GM12878 (cell line): Measurements from ENCODE around the gene ECSIT. TPM values are rescaled to one million over a fixed set of nuclear protein-coding genes. Genes with fewer than 3 reads are reported as not detected.
"Not testable (repeated sequence)": the region's sequence is repeated elsewhere in the genome, so short reads cannot be mapped to it uniquely, and the experiment has no call there.

Experiments
- ATAC-seq: fragments of 200-7000 bp; cut with Tn5 transposase; 3 replicates; pipeline ENCODE4 v1.9.1; 2020; ENCODE audit warnings: mild to moderate bottlenecking, moderate library complexity
- BruUV-seq: library from RNA; stranded (reverse); fragments of 400-500 nt; replicated peaks from 2 replicates; lab custom pipeline; 2021; lab: Mats Ljungman, UMichigan
- CTCF ChIA-PET: fragments of 300-600 bp; sonication (Branson Sonifier 250); formaldehyde crosslinking; extraction: SDS; loops from one replicate; lab custom pipeline; 2021; ENCODE audit warnings: inconsistent platforms; lab: Yijun Ruan, JAX
- POLR2A ChIA-PET: fragments of 350-600 bp; formaldehyde crosslinking; extraction: SDS; loops from one replicate; lab custom pipeline; 2021; ENCODE audit warnings: inconsistent platforms; lab: Charles Lee
- RAD21 ChIA-PET: fragments of 300-600 bp; sonication (Branson Sonifier 250); formaldehyde crosslinking; loops from one replicate; lab custom pipeline; 2023; ENCODE audit warnings: antibody characterized with exemption; ENCODE audit not compliant: unreplicated experiment; lab: Charles Lee
- SMC1A ChIA-PET: fragments of 300-600 bp; sonication (Branson Sonifier 250); formaldehyde crosslinking; loops from one replicate; lab custom pipeline; 2023; ENCODE audit not compliant: unreplicated experiment, uncharacterized antibody; lab: Charles Lee
- DNase-seq: peaks from one replicate; pipeline ENCODE4 v3.0.0-alpha.2; 2011; ENCODE audit warnings: low read depth, low spot score
- FAIRE-seq: peaks from 3 replicates; lab custom pipeline; 2011; peaks lifted over from hg19 to GRCh38; lab: Jason Lieb, UNC
- H2AFZ ChIP-seq: 2 replicates; pipeline ENCODE4 v1.6.0; 2011; ENCODE audit warnings: low read depth, low read length, control low read depth; ENCODE audit not compliant: control insufficient read depth
- H3K27ac ChIP-seq: 2 replicates; pipeline ENCODE4 v1.5.1; 2011; ENCODE audit warnings: control low read depth; ENCODE audit not compliant: control insufficient read depth, insufficient read depth
- H3K27me3 ChIP-seq, 2 experiments: replicated peaks in 1 of 2; 2 replicates each; pipeline versions ENCODE4 v1.6.0 to v1.6.1; 2011; ENCODE audit warnings: low read length in 1 of 2; ENCODE audit not compliant: control insufficient read depth in 2 of 2, insufficient read depth in 2 of 2
- H3K36me3 ChIP-seq, 2 experiments: 2 replicates each; pipeline ENCODE4 v1.5.1; 2011; ENCODE audit warnings: low read length in 1 of 2; ENCODE audit not compliant: control insufficient read depth in 2 of 2, insufficient read depth in 2 of 2
- H3K4me1 ChIP-seq: 2 replicates; pipeline ENCODE4 v1.6.1; 2011; ENCODE audit warnings: mild to moderate bottlenecking, low read length, moderate library complexity, mixed read lengths; ENCODE audit not compliant: control insufficient read depth, insufficient read depth
- H3K4me2 ChIP-seq: 2 replicates; pipeline ENCODE4 v1.6.0; 2011; ENCODE audit warnings: control low read depth; ENCODE audit not compliant: control insufficient read depth, insufficient read depth
- H3K4me3 ChIP-seq: fragments of 200-600 bp; sonication (generic); 2 replicates; pipeline ENCODE4 v1.5.1; 2016
- H3K79me2 ChIP-seq: 2 replicates; pipeline ENCODE4 v1.6.0; 2011; ENCODE audit warnings: low read length; ENCODE audit not compliant: control insufficient read depth, insufficient read depth
- H3K9ac ChIP-seq: 2 replicates; pipeline ENCODE4 v1.8.0; 2011; ENCODE audit warnings: low read length, control low read depth, mixed read lengths; ENCODE audit not compliant: control insufficient read depth, insufficient read depth
- H3K9me3 ChIP-seq: replicated peaks from 3 replicates; pipeline ENCODE4 v1.5.1; 2011; ENCODE audit warnings: mild to moderate bottlenecking, low read length; ENCODE audit not compliant: control insufficient read depth, insufficient read depth
- H4K20me1 ChIP-seq: 2 replicates; pipeline ENCODE4 v1.6.0; 2011; ENCODE audit not compliant: control insufficient read depth, insufficient read depth
- BCL11A ChIP-seq: IDR thresholded peaks from 2 replicates; pipeline ENCODE4 v1.6.1; 2011; ENCODE audit warnings: low read depth, low read length
- BRCA1 ChIP-seq: IDR thresholded peaks from 2 replicates; pipeline ENCODE4 v1.6.1; 2011; ENCODE audit warnings: low read depth, low read length, improper control_type of control experiment
- CREB1 ChIP-seq: IDR thresholded peaks from 2 replicates; pipeline ENCODE4 v1.6.1; 2012; ENCODE audit warnings: low read depth, mild to moderate bottlenecking, inconsistent platforms
- ETV6 ChIP-seq, 2 experiments: fragments of 450-650 bp in 1 of 2; IDR thresholded peaks in 1 of 2; conservative IDR thresholded peaks in 1 of 2; 2 replicates each; pipeline ENCODE4 v1.6.1; 2014; ENCODE audit warnings: antibody characterized with exemption in 1 of 2, borderline replicate concordance in 1 of 2, low read depth in 1 of 2, mild to moderate bottlenecking in 1 of 2, moderate library complexity in 1 of 2
- GATAD2B ChIP-seq: fragments of 450-650 bp; conservative IDR thresholded peaks from 2 replicates; pipeline ENCODE4 v1.6.1; 2017; ENCODE audit warnings: low read depth, mild to moderate bottlenecking, moderate library complexity
- IKZF2 ChIP-seq, 2 experiments: fragments of 450-650 bp; IDR thresholded peaks; 2 replicates each; pipeline ENCODE4 v1.6.1; 2017; ENCODE audit warnings: mild to moderate bottlenecking in 2 of 2, moderate library complexity in 2 of 2
- JUND ChIP-seq: IDR thresholded peaks from 2 replicates; pipeline ENCODE4 v1.6.1; 2012; ENCODE audit warnings: low read depth, mild to moderate bottlenecking, low read length, improper control_type of control experiment, moderate library complexity
- MEF2B ChIP-seq: fragments of 450-650 bp; IDR thresholded peaks from 2 replicates; pipeline ENCODE4 v1.6.1; 2018; ENCODE audit warnings: mild to moderate bottlenecking, moderate library complexity; ENCODE audit not compliant: partially characterized antibody, poor library complexity, severe bottlenecking
- NFYB ChIP-seq: IDR thresholded peaks from 2 replicates; pipeline ENCODE4 v1.6.1; 2011; ENCODE audit warnings: low read depth, mild to moderate bottlenecking, low read length, improper control_type of control experiment, moderate library complexity; ENCODE audit not compliant: insufficient read depth
- NRF1 ChIP-seq: conservative IDR thresholded peaks from 2 replicates; pipeline ENCODE4 v1.6.1; 2011; ENCODE audit warnings: mild to moderate bottlenecking, low read depth, low read length, improper control_type of control experiment
- PAX8 ChIP-seq: fragments of 450-650 bp; IDR thresholded peaks from 2 replicates; pipeline ENCODE4 v1.6.1; 2017; ENCODE audit warnings: mild to moderate bottlenecking, moderate library complexity
- SMARCA5 ChIP-seq: fragments of 450-650 bp; IDR thresholded peaks from 2 replicates; pipeline ENCODE4 v1.6.1; 2017; ENCODE audit warnings: mild to moderate bottlenecking
- ZSCAN29 ChIP-seq: fragments of 450-650 bp; IDR thresholded peaks from 2 replicates; pipeline ENCODE4 v1.6.1; 2017; ENCODE audit warnings: mild to moderate bottlenecking, moderate library complexity
- WGBS: methylation state at CpG from one replicate; pipeline ENCODE4 v1.1.6; 2016; ENCODE audit warnings: low lambda C conversion rate; ENCODE audit not compliant: insufficient replicate concordance, insufficient coverage; ENCODE audit errors: missing lambda C conversion rate; 5-methylcytosine and 5-hydroxymethylcytosine counted together
- in situ Hi-C: fragments of 300-500 bp; cut with MboI; formaldehyde crosslinking; loops from 9 replicates; pipeline ENCODE4 v1.14.3; 2018; ENCODE audit warnings: mixed read lengths
- intact Hi-C: fragments of 100-400 bp; cut with micrococcal nuclease; formaldehyde crosslinking; loops from one replicate; pipeline ENCODE4 v1.14.2; 2022; ENCODE audit not compliant: unreplicated experiment
- polyA plus RNA-seq, 11 experiments: library from polyadenylated mRNA; depleted of rRNA in 4 of 11; unstranded in 6 of 11; stranded (reverse) in 5 of 11; fragments of >200 nt; fragmentation: Nextera tagmentation in 4 of 11; fragmentation: Illumina TruSeq in 1 of 11; extraction: Ambion mirVana in 4 of 11; extraction: Trizol in 1 of 11; gene quantifications; 1 replicate in 1 of 11; 2 replicates in 10 of 11; pipeline versions ENCODE4 v1.2.1 to v1.2.3, GENCODE V29; 2011 to 2016; ENCODE audit warnings: inconsistent platforms in 2 of 11, missing spikeins in 2 of 11, low read depth in 1 of 11
- total RNA-seq, 4 experiments: library from RNA; depleted of rRNA in 3 of 4; stranded (reverse); fragments of >200 nt in 3 of 4; fragmentation: Illumina TruSeq in 1 of 4; extraction: Trizol in 1 of 4; gene quantifications; 2 replicates each; pipeline versions ENCODE4 v1.2.1 to v1.2.3, GENCODE V29; 2013 to 2021
- TF ChIP-seq, protein P1 (sequence below): IDR thresholded peaks from 2 replicates; pipeline ENCODE4 v1.6.1; 2011; ENCODE audit warnings: borderline replicate concordance, low read depth, mild to moderate bottlenecking, moderate library complexity, mixed read lengths, low read length; ENCODE audit not compliant: insufficient read depth; ENCODE audit errors: extremely low read length

The ECSIT gene
- total and polyA plus RNA-seq, 10 of the 15 experiments (the other 5 are each of a cell fraction or from before 2014, with no cell fraction given) = 1.0 to 59.6 (median 41.3) TPM

GRCh38 chr19:11458912-11459311, 70.0 kb downstream of the ECSIT start:
- H3K79me2 ChIP-seq, DNase-seq, H3K27ac ChIP-seq, H3K9ac ChIP-seq, H3K4me3 ChIP-seq, ATAC-seq, H3K27me3 ChIP-seq, H2AFZ ChIP-seq, in situ Hi-C loops, H3K4me2 ChIP-seq, intact Hi-C loops, H3K9me3 ChIP-seq, SMC1A ChIA-PET, H3K36me3 ChIP-seq, H3K4me1 ChIP-seq, H4K20me1 ChIP-seq, BruUV-seq, FAIRE-seq: not testable (repeated sequence)
- ChIA-PET POLR2A (interaction anchor here (0.6 to 0.7 kb wide), 4 partner anchors 10 to 77 kb away, joined by 3 to 5 read pairs (median 5); no protein-coding TSS in a partner anchor), CTCF (interaction anchor here (1.2 to 1.4 kb wide), 2 partner anchors 23 to 78 kb away, joined by 4 to 5 read pairs; no protein-coding TSS in a partner anchor), RAD21 (interaction anchor here (0.6 kb wide), 1 partner anchor 23 kb away, joined by 3 read pairs; no protein-coding TSS in a partner anchor)
- WGBS = 58% methylated on average over 10 of the region's 11 CpGs

DNA sequence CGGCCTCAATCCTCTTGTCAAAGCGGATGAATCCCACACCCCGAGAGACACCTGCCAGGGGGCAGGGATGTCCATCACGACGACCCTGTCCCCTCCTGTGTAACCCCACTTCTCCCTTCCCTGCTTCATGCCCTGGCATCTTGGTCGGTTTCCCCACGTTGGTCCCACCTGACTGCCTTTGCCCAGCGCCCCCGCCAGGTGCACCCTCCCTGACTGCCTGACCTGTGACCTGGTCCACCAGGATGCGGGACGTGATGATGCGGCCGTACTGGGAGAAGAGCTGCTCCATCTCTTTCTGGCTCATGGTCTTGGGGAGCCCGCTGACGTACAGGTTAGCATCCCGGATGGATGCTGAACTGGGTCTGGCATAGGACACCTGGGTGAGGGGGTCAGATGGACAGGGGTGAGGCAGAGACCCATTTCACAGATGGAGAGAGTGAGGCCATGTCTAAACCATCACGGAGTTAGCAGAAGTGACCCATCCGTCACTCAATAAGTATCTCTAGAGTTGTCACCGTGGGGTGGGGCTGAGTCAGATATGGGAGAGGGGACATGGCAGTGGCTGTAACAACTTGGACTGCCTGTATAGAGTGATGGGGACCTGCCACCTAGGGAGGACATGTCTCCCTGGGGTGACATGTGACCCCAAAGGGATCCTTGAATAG, 70.6 kb downstream of the ECSIT start:
- CTCF ChIA-PET = interaction anchor here (1.1 to 1.4 kb wide), 3 partner anchors 24 to 77 kb away, joined by 3 to 5 read pairs (median 4); no protein-coding TSS in a partner anchor
- no peaks in the 10 kb centered on the region for H4K20me1 ChIP-seq
- SMC1A ChIA-PET = no interaction called here
- TF ChIP-seq CREB1 (no peak), ETV6 (conservative IDR thresholded peaks at IDR 0.05 in 1 of 2, IDR thresholded peaks at IDR 0.05 in 1 of 2; ENCODE audit: borderline replicate concordance in 1 of 2, low read depth in 1 of 2) (no peak), BCL11A (no peak), BRCA1 (no peak), MEF2B (no peak), SMARCA5 (no peak), NFYB (no peak), ZSCAN29 (no peak), JUND (no peak), PAX8 (no peak), IKZF2 (IDR thresholded peaks at IDR 0.05) (no peak), NRF1 (no peak), GATAD2B (no peak)
- TF ChIP-seq, protein P1, sequence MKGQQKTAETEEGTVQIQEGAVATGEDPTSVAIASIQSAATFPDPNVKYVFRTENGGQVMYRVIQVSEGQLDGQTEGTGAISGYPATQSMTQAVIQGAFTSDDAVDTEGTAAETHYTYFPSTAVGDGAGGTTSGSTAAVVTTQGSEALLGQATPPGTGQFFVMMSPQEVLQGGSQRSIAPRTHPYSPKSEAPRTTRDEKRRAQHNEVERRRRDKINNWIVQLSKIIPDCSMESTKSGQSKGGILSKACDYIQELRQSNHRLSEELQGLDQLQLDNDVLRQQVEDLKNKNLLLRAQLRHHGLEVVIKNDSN = no peak
- TF ChIP-seq, all 136 proteins: peak for 0
- BruUV-seq = no TSS peak
- H3K4me1 ChIP-seq = no peaks in the 10 kb centered on the region
- no peak overlapping the region for H3K27ac ChIP-seq
- WGBS = 46% methylated on average over 19 of the region's 19 CpGs
- H3K4me3 ChIP-seq = no peak overlapping the region
- H3K36me3 ChIP-seq = no peaks in the 10 kb centered on the region
- ChIA-PET POLR2A (interaction anchor here (0.6 kb wide), 1 partner anchor 39 kb away, joined by 5 read pairs; no protein-coding TSS in a partner anchor), RAD21 (interaction anchor here (0.6 kb wide), 1 partner anchor 24 kb away, joined by 3 read pairs; no protein-coding TSS in a partner anchor)
- no peak overlapping the region for H3K9ac ChIP-seq
- no peak overlapping the region for H2AFZ ChIP-seq
- no peaks in the 10 kb centered on the region for H3K27me3 ChIP-seq
- in situ Hi-C loops (no loop called here), intact Hi-C loops (no loop called here)
- DNase-seq (no peak), FAIRE-seq (no peak), ATAC-seq (no peak)
- no peaks in the 10 kb centered on the region for H3K9me3 ChIP-seq
- no peaks in the 10 kb centered on the region for H3K79me2 ChIP-seq
- no peak overlapping the region for H3K4me2 ChIP-seq
